ENCODE measurements around the gene BLM.
"Not testable (repeated sequence)": the region's sequence is repeated elsewhere in the genome, so short reads cannot be mapped to it uniquely, and the experiment has no call there.

The BLM gene

GRCh38 chr15:90823455-90823974, 106.4 kb downstream of the BLM start:
- FAIRE-seq, result no peak

- FAIRE-seq, result not testable (repeated sequence)
These were observed 108.2 kb downstream of the BLM start for GRCh38 chr15:90825115-90825899.

- not testable (repeated sequence) for FAIRE-seq
These were observed 109.2 kb downstream of the BLM start for GRCh38 chr15:90826206-90826885.

- FAIRE-seq, result no peak
These were observed 109.8 kb downstream of the BLM start for GRCh38 chr15:90826886-90827435.

- FAIRE-seq, result no peak
These were observed 111.0 kb downstream of the BLM start for GRCh38 chr15:90828111-90828510.

- FAIRE-seq, result no peak
These were observed 112.0 kb downstream of the BLM start for GRCh38 chr15:90829126-90829525.

- no peak for FAIRE-seq
These were observed 112.8 kb downstream of the BLM start for GRCh38 chr15:90829942-90830440.

GRCh38 chr15:90834626-90835025, 117.5 kb downstream of the BLM start:
- no peak for FAIRE-seq

GRCh38 chr15:90836296-90836871, 119.2 kb downstream of the BLM start:
- no peak for FAIRE-seq

GRCh38 chr15:90837094-90837493, 119.9 kb downstream of the BLM start:
- FAIRE-seq, result no peak

- no peak for FAIRE-seq
These were observed 121.0 kb downstream of the BLM start for GRCh38 chr15:90838139-90838538.

GRCh38 chr15:90838544-90838943, 121.4 kb downstream of the BLM start:
- FAIRE-seq, result no peak

- no peak for FAIRE-seq
These were observed 122.3 kb downstream of the BLM start for GRCh38 chr15:90839187-90840071.

GRCh38 chr15:90840157-90840855, 123.2 kb downstream of the BLM start:
- no peak for FAIRE-seq

GRCh38 chr15:90840954-90841353, 123.8 kb downstream of the BLM start:
- FAIRE-seq, result no peak

- no peak for FAIRE-seq
These were observed 127.5 kb downstream of the BLM start for GRCh38 chr15:90844696-90845095.

GRCh38 chr15:90845201-90845949, 128.2 kb downstream of the BLM start:
- no peak for FAIRE-seq

GRCh38 chr15:90849424-90849823, 132.3 kb downstream of the BLM start:
- not testable (repeated sequence) for FAIRE-seq

- no peak for FAIRE-seq
These were observed 134.0 kb downstream of the BLM start for GRCh38 chr15:90851114-90851513.

- no peak for FAIRE-seq
These were observed 134.8 kb downstream of the BLM start for GRCh38 chr15:90851940-90852339.

- FAIRE-seq, result no peak
These were observed 138.0 kb downstream of the BLM start for GRCh38 chr15:90855139-90855538.

Data from colon (tissue), 2 donors.